ENCODE results near the gene HHIP. TPM values are rescaled to one million over a fixed set of nuclear protein-coding genes. Genes with fewer than 3 reads are reported as not detected.

The HHIP gene
- total RNA-seq, 1 experiment from 2014 or later, result 0.28 TPM

DNA sequence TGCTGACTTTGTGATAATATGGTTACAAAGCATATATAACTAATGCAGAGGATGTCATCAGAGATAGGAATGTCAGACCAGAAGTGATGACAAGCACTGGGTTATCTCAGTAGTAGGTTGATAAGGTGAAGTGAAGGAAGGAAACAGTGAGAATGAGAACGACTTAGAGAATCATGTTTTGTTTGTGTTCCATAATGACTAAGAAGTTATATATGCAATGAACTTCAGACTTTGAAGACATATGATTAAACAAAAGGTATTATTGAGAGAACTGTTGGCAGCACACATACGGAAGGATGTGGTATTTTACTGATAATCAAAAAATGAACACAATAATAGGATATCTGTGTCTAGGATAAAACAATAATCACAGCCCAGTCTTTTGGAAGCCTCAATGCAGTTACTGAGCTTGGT, 18.3 kb upstream of the HHIP start:
- Histone ChIP-seq H3K4me3 (ENCODE audit: low read depth, low read length, poor library complexity, severe bottlenecking) (no peak overlapping the region), H3K27ac (ENCODE audit: low read depth, low read length, poor library complexity, severe bottlenecking) (no peak overlapping the region)
- TF ChIP-seq, protein P1, sequence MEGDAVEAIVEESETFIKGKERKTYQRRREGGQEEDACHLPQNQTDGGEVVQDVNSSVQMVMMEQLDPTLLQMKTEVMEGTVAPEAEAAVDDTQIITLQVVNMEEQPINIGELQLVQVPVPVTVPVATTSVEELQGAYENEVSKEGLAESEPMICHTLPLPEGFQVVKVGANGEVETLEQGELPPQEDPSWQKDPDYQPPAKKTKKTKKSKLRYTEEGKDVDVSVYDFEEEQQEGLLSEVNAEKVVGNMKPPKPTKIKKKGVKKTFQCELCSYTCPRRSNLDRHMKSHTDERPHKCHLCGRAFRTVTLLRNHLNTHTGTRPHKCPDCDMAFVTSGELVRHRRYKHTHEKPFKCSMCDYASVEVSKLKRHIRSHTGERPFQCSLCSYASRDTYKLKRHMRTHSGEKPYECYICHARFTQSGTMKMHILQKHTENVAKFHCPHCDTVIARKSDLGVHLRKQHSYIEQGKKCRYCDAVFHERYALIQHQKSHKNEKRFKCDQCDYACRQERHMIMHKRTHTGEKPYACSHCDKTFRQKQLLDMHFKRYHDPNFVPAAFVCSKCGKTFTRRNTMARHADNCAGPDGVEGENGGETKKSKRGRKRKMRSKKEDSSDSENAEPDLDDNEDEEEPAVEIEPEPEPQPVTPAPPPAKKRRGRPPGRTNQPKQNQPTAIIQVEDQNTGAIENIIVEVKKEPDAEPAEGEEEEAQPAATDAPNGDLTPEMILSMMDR (conservative IDR thresholded peaks at IDR 0.05; ENCODE audit: low read depth, low read length), result no peak
- no peak for TF ChIP-seq EZH2 (IDR thresholded peaks at IDR 0.05; ENCODE audit: borderline replicate concordance, low read depth, low read length, poor library complexity, severe bottlenecking)

DNA sequence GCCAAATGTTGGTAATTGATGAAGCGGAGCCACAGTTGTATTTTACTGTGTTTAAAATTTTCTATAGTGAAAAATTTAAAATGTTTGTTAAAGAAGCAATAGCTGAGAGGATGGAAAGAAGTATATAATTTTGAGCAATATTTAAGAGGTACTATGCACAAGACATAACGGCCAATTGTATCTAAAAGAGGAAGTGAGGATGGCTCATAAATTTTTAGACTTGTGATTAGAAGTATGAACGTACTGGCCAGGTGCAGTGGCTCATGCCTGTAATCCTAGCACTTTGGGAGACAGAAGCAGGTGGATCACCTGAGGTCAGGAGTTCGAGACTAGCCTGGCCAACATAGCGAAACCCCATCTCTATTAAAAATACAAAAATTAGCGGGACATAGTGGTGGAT, 12.7 kb upstream of the HHIP start:
- Histone ChIP-seq H3K4me1 (ENCODE audit: insufficient read depth, low read length, poor library complexity, severe bottlenecking) (no peaks in the 10 kb centered on the region), H3K9me3 (ENCODE audit: low read depth, low read length, poor library complexity, severe bottlenecking) (no peaks in the 10 kb centered on the region), H3K27ac (ENCODE audit: low read depth, low read length, poor library complexity, severe bottlenecking) (no peak overlapping the region), H3K36me3 (ENCODE audit: insufficient read depth, low read length, poor library complexity, severe bottlenecking) (no peaks in the 10 kb centered on the region), H3K27me3 (replicated peaks; ENCODE audit: insufficient read depth, low read depth, low read length, poor library complexity) (peaks cover 7% of the 10 kb centered on the region), H3K4me3 (ENCODE audit: low read depth, low read length, poor library complexity, severe bottlenecking) (no peak overlapping the region)
- no peak for DNase-seq (ENCODE audit: low spot score)
- intact Hi-C loops (cut with micrococcal nuclease; ENCODE audit: unreplicated experiment), result no loop called here
- ChIA-PET CTCF (no interaction called here), POLR2A (ENCODE audit: low non-redundant PET) (no interaction called here)
- no TSS peak for BruUV-seq (replicated peaks)
- TF ChIP-seq EZH2 (IDR thresholded peaks at IDR 0.05; ENCODE audit: borderline replicate concordance, low read depth, low read length, poor library complexity, severe bottlenecking), result no peak
- TF ChIP-seq, protein P1 (conservative IDR thresholded peaks at IDR 0.05; ENCODE audit: low read depth, low read length), result no peak

More for the DNA sequence above, 18.3 kb upstream of the HHIP start:
- no peaks in the 10 kb centered on the region for H3K9me3 ChIP-seq (ENCODE audit: low read depth, low read length, poor library complexity, severe bottlenecking)
- intact Hi-C loops (cut with micrococcal nuclease; ENCODE audit: unreplicated experiment), result loop anchor here (10.0 kb wide), 1 partner anchor 437 kb away; no protein-coding TSS in a partner anchor
- H3K36me3 ChIP-seq (ENCODE audit: insufficient read depth, low read length, poor library complexity, severe bottlenecking), result no peaks in the 10 kb centered on the region
- ChIA-PET CTCF (no interaction called here), POLR2A (ENCODE audit: low non-redundant PET) (interaction anchor here (0.6 kb wide), 1 partner anchor 9 kb away, joined by 3 read pairs; no protein-coding TSS in a partner anchor)
- no peaks in the 10 kb centered on the region for H3K27me3 ChIP-seq (replicated peaks; ENCODE audit: insufficient read depth, low read depth, low read length, poor library complexity)
- H3K4me1 ChIP-seq (ENCODE audit: insufficient read depth, low read length, poor library complexity, severe bottlenecking), result no peaks in the 10 kb centered on the region
- no peak for DNase-seq (ENCODE audit: low spot score)
- no TSS peak for BruUV-seq (replicated peaks)

GRCh38 chr4:144634978-144635747, 10.8 kb upstream of the HHIP start:
- Histone ChIP-seq H3K36me3 (ENCODE audit: insufficient read depth, low read length, poor library complexity, severe bottlenecking) (no peaks in the 10 kb centered on the region), H3K4me3 (ENCODE audit: low read depth, low read length, poor library complexity, severe bottlenecking) (no peak overlapping the region), H3K27ac (ENCODE audit: low read depth, low read length, poor library complexity, severe bottlenecking) (no peak overlapping the region), H3K9me3 (ENCODE audit: low read depth, low read length, poor library complexity, severe bottlenecking) (no peaks in the 10 kb centered on the region), H3K4me1 (ENCODE audit: insufficient read depth, low read length, poor library complexity, severe bottlenecking) (no peaks in the 10 kb centered on the region), H3K27me3 (replicated peaks; ENCODE audit: insufficient read depth, low read depth, low read length, poor library complexity) (peaks cover 7% of the 10 kb centered on the region)
- BruUV-seq (replicated peaks), result no TSS peak
- no peak for DNase-seq (ENCODE audit: low spot score)
- no peak for TF ChIP-seq EZH2 (IDR thresholded peaks at IDR 0.05; ENCODE audit: borderline replicate concordance, low read depth, low read length, poor library complexity, severe bottlenecking)
- TF ChIP-seq, protein P1 (conservative IDR thresholded peaks at IDR 0.05; ENCODE audit: low read depth, low read length), result no peak
- intact Hi-C loops (cut with micrococcal nuclease; ENCODE audit: unreplicated experiment), result no loop called here
- ChIA-PET POLR2A (ENCODE audit: low non-redundant PET) (no interaction called here), CTCF (no interaction called here)

Measured in A673 (cell line).